Transverse colon (tissue), 4 donors: ENCODE measurements around the gene IPO7. TPM values are rescaled to one million over a fixed set of nuclear protein-coding genes. Genes with fewer than 3 reads are reported as not detected.
A peak's percentile ranks its signal among the peaks of the same experiment; 100 is the strongest.

Experiments used
- DNase-seq: peaks from one replicate; pipeline ENCODE4 v3.0.0-alpha.2; 2019
- H3K27ac ChIP-seq, 4 donors: fragments of 200-600 bp; sonication (generic); 2 replicates each; pipeline ENCODE4 v1.5.1; 2016 to 2018; ENCODE audit warnings: inconsistent platforms in 4 of 4
- H3K27me3 ChIP-seq: fragments of 200-600 bp; sonication (generic); 2 replicates; pipeline ENCODE4 v1.5.1; 2017; ENCODE audit warnings: inconsistent platforms
- H3K36me3 ChIP-seq, 4 donors: fragments of 200-600 bp; sonication (generic); 2 replicates each; pipeline ENCODE4 v1.5.1; 2017 to 2019; ENCODE audit warnings: inconsistent platforms in 4 of 4
- H3K4me1 ChIP-seq, 4 donors: fragments of 200-600 bp; sonication (generic); 2 replicates each; pipeline ENCODE4 v1.5.1; 2017 to 2020; ENCODE audit warnings: inconsistent platforms in 4 of 4
- H3K4me3 ChIP-seq, 4 donors: fragments of 200-600 bp; sonication (generic); 1 replicate in 1 of 4; 2 replicates in 3 of 4; pipeline versions ENCODE4 v1.5.1 to v1.6.1; 2017 to 2019; ENCODE audit warnings: inconsistent platforms in 4 of 4
- H3K9me3 ChIP-seq, 2 donors: fragments of 200-600 bp; sonication (generic); 2 replicates each; pipeline ENCODE4 v1.5.1; 2017 to 2019; ENCODE audit warnings: inconsistent platforms in 2 of 2
- EP300 ChIP-seq: sonication (generic); formaldehyde crosslinking; IDR thresholded peaks from one replicate; pipeline ENCODE4 v1.6.1; 2017; ENCODE audit warnings: antibody characterized with exemption, low read depth
- POLR2A ChIP-seq: fragments of 450-650 bp; IDR thresholded peaks from one replicate; pipeline ENCODE4 v1.6.1; 2016; ENCODE audit warnings: antibody characterized with exemption, mild to moderate bottlenecking, moderate library complexity
- POLR2AphosphoS5 ChIP-seq, 3 donors: sonication (generic); formaldehyde crosslinking; IDR thresholded peaks; one replicate each; pipeline ENCODE4 v1.6.1; 2016; ENCODE audit warnings: antibody characterized with exemption in 3 of 3
- WGBS, 2 donors: methylation state at CpG; one replicate each; pipeline ENCODE4 v1.1.5; 2018; ENCODE audit warnings: low coverage in 1 of 2; 5-methylcytosine and 5-hydroxymethylcytosine counted together
- in situ Hi-C, 4 donors: fragments of 200-750 bp; cut with MboI; loops; one replicate each; pipeline versions ENCODE4 v1.15.0 to v1.15.1; 2017; ENCODE audit warnings: low sequenced_read_pairs in 3 of 4, low pct_ligation_motif_present in 1 of 4, low pct_unique_long_range_greater_than_20kb in 1 of 4
- intact Hi-C: fragments of 100-400 bp; cut with DNase I; formaldehyde crosslinking; loops from one replicate; pipeline ENCODE4 v1.15.1; 2023; ENCODE audit warnings: low total_unique reads
- total RNA-seq, 4 donors: library from RNA; depleted of rRNA; stranded (reverse); fragments of >200 nt; gene quantifications; one replicate each; pipeline ENCODE4 v1.1.0, GENCODE V29; 2016
- TF ChIP-seq, protein P1 (sequence below), 5 experiments: fragments of 200-600 bp in 3 of 5; fragments of 450-650 bp in 2 of 5; sonication (generic) in 3 of 5; IDR thresholded peaks; 1 replicate in 2 of 5; 2 replicates in 3 of 5; pipeline ENCODE4 v1.5.1; 2016 to 2017; ENCODE audit warnings: antibody characterized with exemption in 5 of 5, inconsistent platforms in 3 of 5, mild to moderate bottlenecking in 2 of 5, moderate library complexity in 1 of 5

Gene IPO7
- total RNA-seq, 4 donors from 2014 or later, result 20.9 to 64.5 (median 44.6) TPM

DNA sequence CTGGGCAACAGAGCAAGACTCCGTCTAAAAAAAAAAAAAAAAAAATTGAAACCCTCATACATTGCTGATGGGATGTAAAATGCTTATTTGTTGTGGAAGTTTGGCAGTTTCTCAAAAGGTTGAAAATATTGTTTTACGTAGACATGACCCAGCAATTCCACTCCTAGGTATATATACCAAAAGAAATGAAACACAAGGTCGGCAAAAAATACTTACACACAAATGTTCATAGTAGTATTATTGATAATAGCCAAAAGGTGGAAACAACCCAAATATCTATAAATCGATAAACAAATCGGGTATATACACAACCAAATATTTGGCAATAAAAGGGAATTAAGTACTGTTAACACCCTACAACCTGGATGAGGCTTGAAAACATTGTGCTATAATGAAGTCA lies 71.3 kb downstream of the IPO7 start:
- Histone ChIP-seq H3K27me3 (no peaks in the 10 kb centered on the region), H3K4me1 (peaks cover 0 to 8% (median 3%) of the 10 kb centered on the region in 4 donors), H3K36me3 (no peaks in the 10 kb centered on the region), H3K9me3 (peaks cover 7 to 12% of the 10 kb centered on the region in 2 donors), H3K27ac (no peak overlapping the region), H3K4me3 (no peak overlapping the region)
- intact Hi-C loops, result no loop called here
- TF ChIP-seq EP300 (no peak), POLR2A (no peak), POLR2AphosphoS5 (IDR thresholded peaks at IDR 0.05) (no peak)
- TF ChIP-seq, protein P1, sequence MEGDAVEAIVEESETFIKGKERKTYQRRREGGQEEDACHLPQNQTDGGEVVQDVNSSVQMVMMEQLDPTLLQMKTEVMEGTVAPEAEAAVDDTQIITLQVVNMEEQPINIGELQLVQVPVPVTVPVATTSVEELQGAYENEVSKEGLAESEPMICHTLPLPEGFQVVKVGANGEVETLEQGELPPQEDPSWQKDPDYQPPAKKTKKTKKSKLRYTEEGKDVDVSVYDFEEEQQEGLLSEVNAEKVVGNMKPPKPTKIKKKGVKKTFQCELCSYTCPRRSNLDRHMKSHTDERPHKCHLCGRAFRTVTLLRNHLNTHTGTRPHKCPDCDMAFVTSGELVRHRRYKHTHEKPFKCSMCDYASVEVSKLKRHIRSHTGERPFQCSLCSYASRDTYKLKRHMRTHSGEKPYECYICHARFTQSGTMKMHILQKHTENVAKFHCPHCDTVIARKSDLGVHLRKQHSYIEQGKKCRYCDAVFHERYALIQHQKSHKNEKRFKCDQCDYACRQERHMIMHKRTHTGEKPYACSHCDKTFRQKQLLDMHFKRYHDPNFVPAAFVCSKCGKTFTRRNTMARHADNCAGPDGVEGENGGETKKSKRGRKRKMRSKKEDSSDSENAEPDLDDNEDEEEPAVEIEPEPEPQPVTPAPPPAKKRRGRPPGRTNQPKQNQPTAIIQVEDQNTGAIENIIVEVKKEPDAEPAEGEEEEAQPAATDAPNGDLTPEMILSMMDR (IDR thresholded peaks at IDR 0.05), result no peak
- in situ Hi-C loops, result no loop called here
- 87 to 91% methylated on average over 4 to 5 of the region's 5 CpGs for WGBS, 2 donors
- DNase-seq, result no peak

DNA sequence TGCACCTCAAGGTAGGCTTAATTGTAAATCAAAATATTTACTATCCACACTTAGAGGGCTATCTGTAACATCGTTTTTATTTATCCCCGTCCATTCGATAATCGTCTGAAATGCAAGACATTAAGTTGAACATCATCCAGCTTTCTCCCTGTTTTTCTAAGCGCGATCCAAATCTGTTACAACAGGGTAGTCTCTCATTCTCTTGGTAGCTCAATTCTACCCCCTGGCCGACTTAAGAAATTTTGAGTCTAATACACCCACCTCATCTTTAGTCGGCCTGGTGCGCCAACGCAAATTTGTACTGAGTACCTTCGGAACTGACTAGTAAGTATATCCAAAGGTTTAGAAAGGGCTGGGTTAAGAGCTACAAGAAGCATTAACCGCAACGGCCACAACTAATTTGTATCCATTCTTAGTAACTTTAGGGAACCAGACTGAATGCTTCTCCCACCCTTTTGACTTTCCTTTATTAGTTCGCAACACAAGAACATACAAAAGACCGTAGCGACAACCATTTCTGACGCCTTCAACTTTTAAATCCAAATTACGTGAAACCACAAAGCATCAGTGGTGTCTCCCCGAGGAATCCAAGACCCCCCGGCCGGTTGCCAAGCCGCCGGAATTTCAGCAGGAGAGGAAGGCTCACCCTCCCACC lies 75.3 kb downstream of the IPO7 start:
- Histone ChIP-seq H3K4me1 (peaks cover 11 to 20% (median 15%) of the 10 kb centered on the region in 4 donors), H3K27ac (peak overlapping the region; percentile 97 to 100 (median 99)), H3K27me3 (no peaks in the 10 kb centered on the region), H3K36me3 (no peaks in the 10 kb centered on the region), H3K4me3 (peak overlapping the region; percentile 52 to 98 (median 77)), H3K9me3 (no peaks in the 10 kb centered on the region)
- 2 to 3% methylated on average over 14 to 23 of the region's 23 CpGs for WGBS, 2 donors
- in situ Hi-C loops, result no loop called here
- TF ChIP-seq EP300, result no peak
- intact Hi-C loops, result loop anchor here (5.0 kb wide), 1 partner anchor 153 kb away; no protein-coding TSS in a partner anchor
- DNase-seq, result peak; percentile 27

DNA sequence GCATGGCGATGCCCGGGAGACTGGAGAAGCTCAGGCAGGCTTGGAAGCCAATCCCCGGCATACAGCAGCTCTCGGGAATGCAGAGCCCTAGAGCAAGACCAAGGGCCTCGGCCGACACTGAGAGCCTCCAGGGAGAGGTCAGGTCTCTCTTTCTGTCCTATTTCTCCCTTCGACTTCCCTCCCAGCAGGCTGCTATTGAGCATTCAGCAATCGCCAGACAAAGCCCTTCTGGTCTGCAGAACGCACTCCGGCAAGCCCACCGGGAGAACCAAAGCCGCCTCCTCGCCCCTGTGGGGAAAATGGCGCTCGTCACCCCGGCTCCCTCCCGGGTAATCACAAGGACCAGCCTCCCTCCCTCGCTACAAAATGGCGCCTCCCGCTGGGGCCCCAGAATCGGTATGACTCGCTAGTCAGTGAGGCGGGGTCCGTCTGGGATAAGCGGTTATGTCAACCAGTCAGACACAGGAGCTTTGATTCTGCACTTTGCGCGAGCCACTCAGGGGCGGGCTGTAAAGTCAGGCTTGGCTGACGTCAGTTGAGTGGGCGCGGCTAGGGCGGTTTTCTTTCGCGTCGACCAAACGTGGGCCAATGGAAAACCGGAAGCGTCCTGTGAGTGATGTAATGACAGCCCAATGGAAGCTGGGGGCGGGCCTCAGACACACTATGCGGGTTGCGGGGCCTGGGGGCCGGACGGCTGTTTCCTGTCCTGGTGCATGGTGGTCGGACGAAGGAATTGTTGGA lies 76.0 kb downstream of the IPO7 start, which contains the start of gene ZNF143:
Gene ZNF143 (plus strand): TSS at position 691 of the 741 bp plus-strand sequence. CDS start 10,297 bp downstream, outside the sequence.
- Histone ChIP-seq H3K36me3 (no peaks in the 10 kb centered on the region), H3K4me3 (peak within 1 kb of the TSS; percentile 52 to 98 (median 80)), H3K27ac (peak within 1 kb of the TSS; percentile 98 to 100 (median 100)), H3K4me1 (peaks cover 11 to 20% (median 15%) of the 10 kb centered on the region in 4 donors), H3K9me3 (no peaks in the 10 kb centered on the region), H3K27me3 (no peaks in the 10 kb centered on the region)
- TF ChIP-seq, protein P1 (IDR thresholded peaks at IDR 0.05), result peak in 2 of 5 experiments; percentile 57 to 61
- TF ChIP-seq POLR2AphosphoS5 (IDR thresholded peaks at IDR 0.05) (peak; percentile 96 to 98 (median 97)), POLR2A (peak; percentile 97), EP300 (no peak)
- in situ Hi-C loops, result no loop called here
- WGBS, 2 donors, result 1% methylated on average over 45 of the region's 45 CpGs; no CpG with 5 or more reads in 1 of the 2 donors
- intact Hi-C loops, result loop anchor here (5.0 kb wide), 1 partner anchor 152 kb away; no protein-coding TSS in a partner anchor
- peak; percentile 100 for DNase-seq

DNA sequence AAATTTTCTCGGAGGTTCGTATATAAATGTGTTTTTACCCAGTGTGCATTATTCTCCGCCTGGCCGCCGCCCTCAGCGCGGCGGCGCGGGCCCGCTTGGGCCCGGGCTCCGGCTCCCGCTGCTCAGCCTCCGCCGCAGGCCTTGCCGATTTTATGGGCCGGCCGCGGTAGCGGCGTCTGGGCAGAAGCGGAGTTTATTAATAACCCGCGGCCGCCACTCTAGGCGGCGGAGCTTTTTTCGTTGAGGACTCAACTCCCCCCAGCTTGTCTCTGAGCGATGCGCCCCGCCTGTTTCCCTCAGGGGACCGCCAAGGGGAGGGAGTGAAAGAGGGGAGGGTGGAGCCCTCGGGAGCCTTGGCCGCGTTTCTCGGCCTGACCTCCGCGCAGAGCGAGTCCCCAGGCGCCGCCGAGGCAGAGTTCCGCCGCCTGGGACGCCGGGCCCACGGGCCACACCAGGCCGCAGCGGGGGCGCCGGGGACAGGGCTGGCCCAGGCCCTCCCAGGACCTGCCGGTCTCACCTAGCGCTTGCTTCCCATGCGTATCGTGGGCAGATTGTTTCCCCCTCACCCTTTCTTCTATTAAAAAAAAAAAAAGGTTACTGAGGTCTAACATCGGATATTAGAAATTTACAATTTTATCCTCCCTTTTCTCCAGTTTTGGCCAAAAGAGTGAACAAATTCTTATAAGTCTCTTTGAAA lies 76.8 kb downstream of the IPO7 start:
- WGBS, 2 donors, result 0% methylated on average over 1 to 41 of the region's 57 CpGs
- H3K4me1 ChIP-seq, result peaks cover 11 to 20% (median 15%) of the 10 kb centered on the region in 4 donors
- in situ Hi-C loops, result no loop called here
- H3K27me3 ChIP-seq, result no peaks in the 10 kb centered on the region
- TF ChIP-seq POLR2AphosphoS5 (IDR thresholded peaks at IDR 0.05) (peak; percentile 31 to 92 (median 79)), POLR2A (peak; percentile 93), EP300 (no peak)
- TF ChIP-seq, protein P1 (IDR thresholded peaks at IDR 0.05), result peak in 2 of 5 experiments; percentile 3 to 6
- no peaks in the 10 kb centered on the region for H3K9me3 ChIP-seq
- no peaks in the 10 kb centered on the region for H3K36me3 ChIP-seq
- intact Hi-C loops, result loop anchor here (5.0 kb wide), 1 partner anchor 151 kb away; no protein-coding TSS in a partner anchor
- peak; percentile 86 for DNase-seq
- peak overlapping the region; percentile 37 to 83 (median 74) for H3K4me3 ChIP-seq
- peak overlapping the region; percentile 96 to 100 (median 99) for H3K27ac ChIP-seq
